PFSK-1 (cell line): ENCODE results near the gene CTDSPL.

Experiments
- POLR2AphosphoS5 ChIP-seq: IDR thresholded peaks from 2 replicates; pipeline ENCODE4 v1.6.1; 2012; ENCODE audit warnings: low read depth, mild to moderate bottlenecking, control low read depth, low read length, moderate library complexity
- REST ChIP-seq, 2 experiments: IDR thresholded peaks; 2 replicates each; pipeline versions ENCODE4 v1.6.1 to v1.8.0; 2011 to 2012; ENCODE audit warnings: low read depth in 2 of 2, low read length in 2 of 2, control low read depth in 1 of 2, inconsistent platforms in 1 of 2, mild to moderate bottlenecking in 1 of 2, moderate library complexity in 1 of 2; ENCODE audit not compliant: insufficient read depth in 1 of 2
- TAF1 ChIP-seq: IDR thresholded peaks from 2 replicates; pipeline ENCODE4 v1.6.1; 2012; ENCODE audit warnings: low read length, control low read depth, borderline replicate concordance; ENCODE audit not compliant: insufficient read depth

DNA sequence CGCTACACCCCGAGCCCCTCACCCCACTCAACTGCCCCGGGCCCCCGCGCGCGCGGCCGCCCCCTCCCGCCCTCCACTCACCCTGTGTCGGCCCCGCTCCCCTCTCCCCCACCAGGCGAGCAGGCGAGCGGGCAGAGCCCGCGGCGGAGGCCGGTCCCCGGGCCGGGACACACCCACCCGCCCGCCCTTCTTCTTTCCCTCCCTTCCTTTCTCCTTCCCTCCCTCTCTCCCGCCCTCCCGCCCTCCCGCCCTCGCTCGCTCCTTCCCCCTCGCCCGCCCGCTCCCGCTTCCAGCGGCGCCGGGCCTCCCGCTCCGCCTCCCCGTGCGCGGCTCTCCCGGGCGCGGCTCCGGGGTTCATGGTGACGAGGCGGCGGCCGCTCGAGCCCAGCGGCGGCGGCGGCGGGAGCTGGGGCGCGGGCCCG lies at the start of gene CTDSPL:
- no peak for TF ChIP-seq TAF1
- no peak for TF ChIP-seq POLR2AphosphoS5
- TF ChIP-seq REST (IDR thresholded peaks at IDR 0.05; ENCODE audit: insufficient read depth in 1 of 2, low read depth in 2 of 2, low read length in 2 of 2) = no peak
